Hepatocyte (in vitro differentiated cells): ENCODE data around the gene OSBPL2.

Experiments used
- CTCF ChIP-seq: fragments of 200-600 bp; sonication (generic); IDR thresholded peaks from 2 replicates; pipeline ENCODE4 v1.5.1; 2016; ENCODE audit warnings: antibody characterized with exemption, mild to moderate bottlenecking; ENCODE audit not compliant: poor library complexity
- EZH2 ChIP-seq: fragments of 200-600 bp; sonication (generic); IDR thresholded peaks from 2 replicates; pipeline ENCODE4 v1.6.1; 2016; ENCODE audit warnings: antibody characterized with exemption, mild to moderate bottlenecking, borderline replicate concordance
- EZH2phosphoT487 ChIP-seq: fragments of 200-600 bp; sonication (generic); IDR thresholded peaks from one replicate; pipeline ENCODE4 v1.6.1; 2018; ENCODE audit warnings: antibody characterized with exemption, mild to moderate bottlenecking, low read depth, moderate library complexity; ENCODE audit not compliant: unreplicated experiment, severe bottlenecking

GRCh38 chr20:62318400-62319345 lies 80.4 kb downstream of the OSBPL2 start:
- TF ChIP-seq CTCF (no peak), EZH2 (no peak), EZH2phosphoT487 (no peak)
